HS-5 (cell line): ENCODE results near the gene CCDC188.

Source experiments
- DNase-seq: peaks from one replicate; pipeline ENCODE4 v3.0.0-alpha.2; 2012; ENCODE audit warnings: low read depth

The CCDC188 gene

DNA sequence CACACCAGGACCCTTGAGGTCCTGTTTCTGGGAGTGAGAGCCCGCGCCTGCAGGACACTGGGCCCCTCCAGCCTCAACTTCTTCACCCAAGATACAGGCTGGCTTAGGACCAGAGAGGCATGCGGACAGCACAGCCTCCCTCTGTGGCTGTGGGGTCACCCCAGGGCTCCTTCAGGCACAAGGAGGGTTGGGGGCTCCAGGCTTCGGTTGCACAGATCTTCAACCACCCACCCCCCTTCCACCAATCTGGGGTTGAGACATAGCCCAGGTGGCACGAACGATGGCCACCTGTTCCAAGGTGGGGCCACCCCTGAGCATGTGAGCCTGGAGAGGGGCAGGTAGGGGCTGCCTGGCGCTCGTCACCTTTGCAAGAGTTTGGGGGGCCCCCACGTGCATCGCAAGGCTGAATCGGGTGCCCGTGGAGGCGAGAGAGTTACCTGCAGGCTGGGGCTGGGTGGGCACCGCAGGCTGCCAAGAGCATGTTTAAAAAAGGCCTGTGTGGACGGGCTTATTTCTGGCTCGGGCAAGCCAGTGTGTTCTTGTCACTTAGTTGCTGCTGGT is 18.1 kb downstream of the CCDC188 start:
- no peak for DNase-seq

DNA sequence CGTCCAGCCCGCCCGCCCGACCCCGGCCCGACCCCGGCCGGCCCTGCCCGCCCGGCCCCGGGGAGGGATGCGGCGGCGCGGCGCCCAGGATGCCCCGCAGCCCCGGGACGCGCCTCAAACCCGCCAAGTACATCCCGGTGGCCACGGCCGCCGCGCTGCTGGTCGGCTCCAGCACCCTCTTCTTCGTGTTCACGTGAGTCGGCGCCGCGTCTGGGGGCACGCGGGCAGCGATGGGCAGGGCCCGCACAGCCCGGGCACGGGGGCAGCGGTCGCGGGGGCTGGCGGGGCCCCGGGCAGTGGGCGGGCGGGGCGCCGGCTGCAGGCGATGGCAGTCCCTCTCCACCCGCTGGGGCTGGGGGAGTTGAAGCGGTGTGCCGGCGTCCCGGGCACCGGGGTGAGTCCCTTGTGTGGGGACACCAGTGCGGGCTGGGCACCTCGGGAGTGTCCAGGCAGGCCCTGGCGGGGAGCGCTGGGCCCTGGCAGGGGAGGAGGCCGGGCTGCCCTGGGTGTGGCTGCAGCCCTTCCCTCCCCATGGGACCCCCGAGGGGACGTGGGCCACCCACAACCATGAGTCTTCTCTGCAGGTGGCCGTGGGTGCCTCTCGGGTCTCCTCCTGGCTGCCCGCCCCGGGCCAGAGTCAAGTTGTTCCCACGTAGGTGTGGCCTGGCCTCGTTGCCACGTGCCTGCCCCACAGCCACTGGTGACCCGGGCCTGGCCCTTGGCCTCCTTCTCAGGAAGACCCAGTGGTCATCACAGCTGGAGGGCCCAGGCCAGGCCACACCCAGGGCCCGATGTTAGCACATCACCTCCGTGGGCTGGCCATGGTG is 18.8 kb downstream of the CCDC188 start:
- DNase-seq = no peak

DNA sequence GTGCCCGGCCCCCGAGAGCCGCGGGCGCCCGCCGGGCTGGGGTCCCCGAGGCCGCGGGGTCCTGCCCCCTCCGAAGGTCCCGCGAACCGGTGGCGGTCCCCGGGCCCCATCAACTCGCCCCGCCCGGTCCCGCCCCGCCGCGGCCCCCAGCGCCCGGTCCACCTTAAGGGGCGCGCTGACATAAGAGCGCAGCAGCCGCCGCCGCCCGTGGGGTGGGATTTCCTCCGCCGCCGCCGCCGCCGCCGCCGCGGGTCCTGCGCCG is 19.3 kb downstream of the CCDC188 start, which contains the start of gene ZDHHC8:
Gene ZDHHC8 (plus strand): TSS at position 208 of the 262 bp plus-strand sequence. CDS start 144 bp downstream, outside the sequence.
- no peak for DNase-seq

DNA sequence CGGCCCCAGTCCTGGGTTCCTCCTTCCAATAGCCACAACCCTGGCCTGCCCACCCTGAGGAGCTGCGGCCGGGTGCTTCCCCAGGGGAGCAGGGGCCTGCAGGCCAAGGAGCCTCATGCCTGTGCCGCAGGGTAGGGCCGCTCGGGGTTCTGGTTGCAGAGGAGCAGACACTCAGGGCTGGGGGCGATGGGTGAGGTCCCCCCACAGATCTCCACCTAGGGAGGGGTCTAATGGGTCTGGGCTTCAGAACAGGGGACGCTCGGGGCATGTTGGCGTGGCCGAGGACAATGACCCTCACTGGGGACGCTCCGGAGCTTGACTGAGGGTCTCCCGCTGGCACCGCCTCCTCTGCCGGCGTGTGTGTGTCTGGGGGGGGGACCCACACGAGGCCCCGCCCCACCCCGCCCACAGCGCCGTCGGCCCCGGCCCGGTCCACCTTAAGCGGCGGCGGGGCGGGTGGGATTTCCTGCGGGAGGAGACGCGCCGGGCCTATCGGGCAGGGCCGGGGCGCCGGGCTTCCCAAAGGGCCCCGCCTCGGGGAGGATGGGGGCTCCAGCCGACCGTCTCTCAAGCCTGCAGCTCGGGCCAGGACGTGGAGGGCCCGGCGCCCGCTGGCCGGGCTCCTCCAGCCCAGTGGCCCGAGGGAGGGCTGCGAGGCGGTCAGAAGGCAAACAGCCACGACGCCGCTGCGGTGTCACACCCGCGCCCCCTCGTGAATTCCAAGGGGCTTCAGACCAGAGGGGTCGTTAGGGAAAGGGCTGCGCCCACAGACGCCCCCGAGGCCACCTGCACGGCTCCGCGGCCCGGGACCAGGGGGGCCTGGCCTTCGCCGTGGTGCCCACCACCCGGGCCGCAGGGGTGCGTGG is 19.9 kb downstream of the CCDC188 start:
- DNase-seq = no peak

DNA sequence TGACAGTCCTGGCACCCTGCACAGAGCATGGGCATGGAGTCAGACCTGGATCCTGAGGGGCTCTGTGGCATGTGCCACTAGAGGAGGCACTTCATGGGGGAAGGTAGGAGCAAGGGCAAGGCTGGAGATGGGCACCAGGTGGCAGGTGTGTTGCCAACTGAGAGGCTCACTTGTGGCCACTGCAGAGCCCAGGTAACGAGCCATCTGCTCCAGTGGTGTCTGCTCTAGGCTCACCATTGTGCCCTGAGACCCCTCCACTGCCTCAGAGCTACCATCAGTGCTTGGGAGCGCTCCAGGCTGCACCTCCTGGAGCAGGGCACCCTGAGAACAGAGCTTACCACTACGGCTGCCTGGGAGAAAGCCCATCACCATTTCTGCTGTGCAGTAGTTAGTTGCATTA is 20.5 kb downstream of the CCDC188 start:
- no peak for DNase-seq

DNA sequence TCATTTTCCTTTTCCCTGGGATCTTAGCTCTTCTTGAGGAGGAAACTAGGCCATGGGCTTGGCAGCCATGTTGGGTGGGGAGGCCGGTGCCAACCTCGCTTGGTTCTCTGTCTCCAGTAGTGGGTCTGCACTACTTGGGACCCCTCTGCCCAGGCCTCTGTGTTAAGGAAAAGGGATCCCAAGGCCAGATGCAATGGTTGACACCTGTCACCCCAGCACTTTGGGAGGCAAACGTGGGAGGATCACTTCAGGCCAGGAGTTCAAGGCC is 21.2 kb downstream of the CCDC188 start:
- no peak for DNase-seq

DNA sequence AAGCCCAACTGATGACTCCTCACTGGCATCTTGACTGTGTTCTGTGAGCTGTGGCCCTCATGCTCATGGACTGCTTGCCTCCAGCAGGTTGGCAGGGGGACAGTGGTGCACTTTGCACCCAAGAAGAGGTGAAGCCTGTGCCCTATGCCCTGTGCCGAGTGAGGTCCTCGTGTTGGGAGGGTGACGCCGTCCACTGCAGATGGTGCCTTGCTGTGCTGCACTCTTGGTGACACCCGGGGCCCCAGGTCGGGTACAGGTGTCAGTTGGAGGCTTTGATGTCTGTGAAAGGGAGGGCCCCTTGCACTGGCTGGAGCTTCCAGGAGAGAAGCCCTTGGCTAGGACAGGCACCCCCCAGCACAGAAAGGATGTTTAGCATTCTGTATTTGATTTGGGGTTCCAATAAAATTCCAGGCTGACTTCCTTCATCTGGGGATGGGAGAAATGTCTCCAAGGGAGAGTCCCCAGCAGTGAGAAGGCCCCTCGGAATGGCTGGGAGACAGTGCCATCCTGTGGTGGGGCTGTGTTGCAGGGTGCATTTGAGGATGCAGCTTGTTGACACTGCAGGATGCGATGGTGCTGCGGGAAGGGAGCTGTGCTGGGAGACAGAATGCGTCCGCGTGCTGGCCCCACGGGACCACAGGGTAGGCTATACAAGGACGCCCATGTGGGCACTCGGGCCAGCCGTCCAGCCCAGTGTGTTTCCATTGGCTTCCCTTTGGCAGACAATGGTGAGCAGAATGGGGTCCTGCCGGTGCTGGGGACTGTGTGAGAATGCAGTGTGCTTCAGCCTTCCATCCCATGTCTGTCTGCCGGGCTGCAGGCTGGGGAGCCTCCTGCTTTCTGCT is 21.7 kb downstream of the CCDC188 start:
- no peak for DNase-seq

DNA sequence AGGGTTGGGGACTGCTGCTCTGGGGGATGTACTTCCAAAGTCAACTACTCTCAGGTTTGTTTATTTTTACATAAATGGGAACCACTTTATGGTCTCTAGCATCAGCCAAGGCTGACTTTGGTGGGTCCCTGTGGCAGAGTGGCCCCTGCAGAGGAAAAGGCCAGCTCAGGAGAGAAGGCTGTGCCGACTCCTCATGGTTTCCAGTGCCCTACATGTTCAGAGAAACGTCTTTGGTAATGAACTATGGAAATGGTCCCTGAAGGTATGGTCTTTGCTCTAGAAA is 22.3 kb downstream of the CCDC188 start:
- no peak for DNase-seq

DNA sequence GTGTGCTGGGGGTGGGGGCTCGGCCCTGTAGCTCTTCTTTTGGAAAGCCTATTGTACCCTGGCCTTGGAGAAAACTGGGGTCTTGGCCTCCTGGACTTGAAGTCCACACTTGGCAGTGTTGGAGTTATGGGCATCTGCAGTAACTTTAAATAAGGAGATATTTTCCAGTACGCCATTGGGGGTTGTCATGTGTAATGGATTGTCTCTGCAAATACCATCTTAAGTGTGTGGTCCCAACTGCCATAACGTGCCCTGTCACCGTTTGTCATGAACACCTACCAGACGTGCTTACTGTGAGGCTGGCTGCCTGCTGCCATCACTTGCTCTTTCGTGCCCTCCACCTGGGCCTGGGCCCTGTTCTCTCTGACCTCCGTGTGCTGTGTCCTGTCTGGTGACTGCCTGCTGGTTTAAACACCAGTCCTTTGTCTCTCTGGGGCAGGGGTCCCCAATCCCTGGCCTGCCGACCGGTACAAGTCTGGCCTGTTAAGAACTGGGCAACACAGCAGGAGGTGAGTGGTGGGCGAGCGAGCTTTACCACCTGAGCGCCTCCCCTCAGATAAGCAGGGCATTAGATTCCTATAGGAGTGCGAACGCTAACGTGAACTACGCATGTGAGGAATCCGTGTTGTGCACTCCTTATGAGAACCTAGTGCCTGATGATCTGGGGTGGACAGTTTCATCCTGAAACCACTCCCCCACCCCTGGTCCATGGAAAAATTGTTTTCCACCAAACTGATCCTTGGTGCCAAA is 22.8 kb downstream of the CCDC188 start:
- DNase-seq = no peak

DNA sequence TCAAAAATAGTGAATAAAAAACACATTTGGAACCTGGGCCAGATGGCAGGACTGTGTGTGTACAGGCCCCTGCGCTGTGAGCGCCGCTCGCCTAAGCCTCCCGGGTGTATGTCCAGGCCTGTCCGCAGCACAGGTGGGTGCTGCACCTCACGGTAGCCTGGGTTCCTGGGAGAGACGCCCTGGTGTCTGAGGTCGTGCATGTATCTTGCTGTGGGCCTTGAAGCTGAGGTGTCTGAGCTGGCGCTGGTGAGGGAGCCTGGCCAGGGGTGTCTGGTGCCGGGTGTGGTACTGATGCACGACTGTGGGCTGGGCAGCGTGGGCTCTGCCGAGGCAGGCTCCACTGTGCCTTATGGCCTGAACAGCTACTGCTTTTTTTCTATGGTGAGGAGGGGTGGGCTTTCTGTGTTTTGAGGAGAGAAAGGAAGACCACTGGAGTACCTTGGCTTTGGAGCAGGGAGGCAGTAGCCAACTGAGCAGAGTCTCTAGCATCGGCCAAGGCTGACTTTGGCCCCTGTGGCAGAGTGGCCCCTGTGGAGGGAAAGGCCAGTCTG is 23.5 kb downstream of the CCDC188 start:
- no peak for DNase-seq

DNA sequence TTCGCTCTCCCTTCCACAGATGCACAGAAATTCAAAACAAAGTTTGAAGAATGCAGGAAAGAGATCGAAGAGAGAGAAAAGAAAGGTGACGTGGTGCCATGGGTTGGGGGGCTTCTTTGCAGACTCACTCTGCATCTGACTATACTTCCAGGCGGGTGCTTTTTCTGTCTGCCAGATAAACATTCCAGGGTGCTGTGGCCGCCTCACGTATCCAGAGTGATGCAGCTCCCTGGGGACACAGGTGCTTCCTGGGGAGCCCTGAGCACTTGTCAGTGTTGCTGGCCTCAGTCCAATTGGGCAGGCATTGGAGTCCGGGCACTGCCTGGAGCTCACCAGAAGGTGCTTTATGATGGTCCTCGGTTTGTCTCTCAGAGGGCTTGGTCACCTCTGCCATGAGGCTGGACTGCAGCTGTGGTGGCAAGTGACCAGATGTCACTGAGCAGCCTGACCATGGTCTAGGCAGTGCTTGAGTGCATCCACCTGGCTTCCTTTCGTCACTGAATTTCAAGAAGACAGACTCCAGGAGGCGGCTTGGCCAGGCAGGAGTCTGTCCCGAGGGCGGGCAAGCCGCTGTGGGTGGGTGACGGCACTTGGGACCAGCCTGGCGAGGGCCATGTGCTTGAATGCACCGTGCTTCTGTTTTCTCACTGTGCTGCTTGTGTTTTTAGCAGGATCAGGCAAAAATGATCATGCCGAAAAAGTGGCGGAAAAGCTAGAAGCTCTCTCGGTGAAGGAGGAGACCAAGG is 24.4 kb downstream of the CCDC188 start:
- DNase-seq = no peak

DNA sequence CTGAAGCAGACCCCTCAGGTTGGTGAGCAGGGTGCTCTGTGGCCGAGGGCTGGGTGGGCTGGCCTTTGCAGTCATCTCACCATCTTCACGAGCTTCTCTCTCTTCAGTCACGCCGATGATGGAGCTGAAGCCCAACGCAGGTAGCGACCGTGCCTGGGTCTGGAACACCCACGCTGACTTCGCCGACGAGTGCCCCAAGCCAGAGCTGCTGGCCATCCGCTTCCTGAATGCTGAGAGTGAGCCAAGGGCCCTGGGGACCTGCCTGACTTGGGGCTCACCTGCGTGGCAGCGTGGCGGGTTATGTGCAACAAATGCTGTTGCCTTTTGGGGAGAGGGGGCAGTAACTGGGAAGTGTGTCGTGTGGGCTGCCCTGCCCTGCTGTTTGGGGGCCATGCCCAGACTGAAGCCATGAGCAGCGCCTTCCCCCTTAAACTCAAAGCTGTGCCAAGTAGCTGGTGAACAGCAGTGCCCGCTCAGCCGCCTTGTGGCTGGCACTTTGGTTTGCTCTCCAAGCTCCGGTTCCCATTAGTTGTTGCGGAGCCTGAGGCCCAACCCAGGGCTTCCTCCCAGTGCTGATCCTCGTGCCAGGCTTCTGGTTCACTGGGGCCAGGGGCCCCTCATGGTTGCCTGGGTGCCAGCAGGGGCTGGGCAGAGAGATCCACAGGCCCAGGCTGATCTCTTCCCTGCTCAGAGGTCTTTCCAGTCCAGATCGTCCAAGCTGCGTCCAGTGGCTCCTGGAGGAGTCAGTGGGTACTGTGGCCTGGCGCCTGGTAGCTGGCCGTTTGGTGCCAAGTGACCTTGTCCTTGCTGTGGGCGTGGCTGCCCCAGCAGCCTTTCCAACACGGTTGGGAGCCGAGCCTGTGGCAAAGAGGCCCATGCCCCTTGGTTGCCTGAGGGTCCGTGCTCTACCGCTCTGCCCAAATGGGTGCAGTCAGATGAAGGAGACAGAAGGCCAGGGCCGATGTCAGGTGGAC is 25.4 kb downstream of the CCDC188 start:
- no peak for DNase-seq

DNA sequence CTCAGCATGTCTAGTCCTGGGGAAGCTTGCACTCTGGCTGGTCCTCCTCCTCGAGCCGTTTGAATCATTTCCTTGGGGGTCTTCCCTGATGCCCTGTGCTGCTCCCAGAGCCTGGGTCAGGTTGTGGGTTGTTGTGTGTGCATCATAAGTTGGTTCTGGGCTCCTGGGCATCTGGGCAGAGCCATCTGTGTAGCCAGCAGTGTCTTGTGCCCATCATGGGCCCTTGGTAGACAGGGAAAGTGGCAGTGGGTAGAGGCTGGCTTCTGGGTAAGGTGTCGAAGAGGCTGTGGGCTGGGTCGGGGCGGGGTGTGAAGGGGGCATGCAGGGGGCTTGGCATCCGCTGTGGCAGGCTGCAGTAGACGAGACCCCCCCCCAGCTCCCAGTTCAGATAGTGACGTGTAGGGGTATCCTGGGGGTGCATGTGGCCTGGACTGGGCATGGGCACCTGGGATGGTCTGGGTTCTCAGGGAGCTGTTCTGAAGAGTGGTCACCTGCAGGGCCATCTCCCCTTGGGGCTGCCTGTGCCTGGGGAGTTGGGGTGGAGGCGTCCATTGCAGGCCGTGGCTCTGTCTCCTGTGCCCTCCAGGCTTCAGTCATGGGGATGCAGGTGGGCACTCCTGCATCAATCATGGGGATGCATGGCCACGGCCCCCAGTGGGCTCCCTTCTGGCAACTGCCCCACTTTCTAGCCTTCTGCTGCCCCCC is 26.6 kb downstream of the CCDC188 start:
- DNase-seq = no peak

DNA sequence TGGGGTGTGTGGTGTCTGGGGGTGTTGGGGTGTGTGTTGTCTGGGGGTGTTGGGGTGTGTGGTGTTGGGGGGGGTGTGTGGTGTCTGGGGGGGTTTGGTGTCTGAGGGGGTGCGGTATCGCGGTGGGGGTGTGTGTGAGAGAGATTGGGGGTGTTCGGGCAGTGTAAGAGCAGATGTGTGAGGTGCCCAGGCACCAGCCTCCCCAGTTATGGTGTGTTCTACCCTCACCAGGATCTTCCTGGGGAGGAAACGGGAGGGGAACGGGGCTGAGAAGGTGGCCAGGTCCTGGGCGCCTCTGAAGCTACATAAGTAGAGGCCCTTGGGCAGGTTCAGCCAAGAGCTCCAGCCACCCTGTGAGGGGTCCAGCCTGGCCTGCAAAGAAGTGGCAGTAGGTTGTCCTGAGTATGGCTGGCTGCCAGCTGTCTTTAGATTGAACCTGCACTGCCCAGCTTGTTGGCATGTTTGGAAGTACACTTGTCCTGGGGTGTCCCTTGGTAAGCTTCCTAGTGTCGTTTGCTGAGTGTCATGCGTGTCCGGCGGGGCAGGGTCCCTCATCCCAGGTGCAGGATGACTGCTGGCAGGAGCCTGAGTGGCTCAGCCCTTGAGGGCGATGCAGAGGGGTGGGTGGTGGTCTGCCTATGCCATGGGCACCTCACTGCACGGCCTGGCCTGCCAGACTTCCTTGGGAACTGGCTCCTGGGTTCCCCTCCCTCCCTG is 27.3 kb downstream of the CCDC188 start:
- no peak for DNase-seq

DNA sequence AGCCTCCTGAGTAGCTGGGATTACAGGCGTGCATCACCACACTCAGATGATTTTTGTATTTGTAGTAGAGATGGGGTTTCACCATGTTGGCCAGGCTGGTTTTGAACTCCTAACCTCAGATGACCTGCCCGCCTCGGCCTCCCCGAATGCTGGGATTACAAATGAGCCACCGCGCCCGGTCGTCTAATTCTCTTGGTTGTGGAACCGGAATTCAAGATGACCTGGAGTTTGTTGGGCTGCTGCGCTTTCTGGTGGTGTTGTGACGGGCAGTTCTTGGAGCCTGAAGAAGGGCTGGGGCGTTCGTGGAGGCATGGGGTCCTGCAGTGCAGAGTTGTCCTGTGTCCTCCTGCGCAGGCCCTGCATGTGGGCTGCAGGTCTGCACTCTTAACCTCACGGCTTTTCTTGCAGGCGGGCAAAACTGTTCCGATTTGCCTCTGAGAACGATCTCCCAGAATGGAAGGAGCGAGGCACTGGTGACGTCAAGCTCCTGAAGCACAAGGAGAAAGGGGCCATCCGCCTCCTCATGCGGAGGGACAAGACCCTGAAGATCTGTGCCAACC is 28.9 kb downstream of the CCDC188 start:
- no peak for DNase-seq

DNA sequence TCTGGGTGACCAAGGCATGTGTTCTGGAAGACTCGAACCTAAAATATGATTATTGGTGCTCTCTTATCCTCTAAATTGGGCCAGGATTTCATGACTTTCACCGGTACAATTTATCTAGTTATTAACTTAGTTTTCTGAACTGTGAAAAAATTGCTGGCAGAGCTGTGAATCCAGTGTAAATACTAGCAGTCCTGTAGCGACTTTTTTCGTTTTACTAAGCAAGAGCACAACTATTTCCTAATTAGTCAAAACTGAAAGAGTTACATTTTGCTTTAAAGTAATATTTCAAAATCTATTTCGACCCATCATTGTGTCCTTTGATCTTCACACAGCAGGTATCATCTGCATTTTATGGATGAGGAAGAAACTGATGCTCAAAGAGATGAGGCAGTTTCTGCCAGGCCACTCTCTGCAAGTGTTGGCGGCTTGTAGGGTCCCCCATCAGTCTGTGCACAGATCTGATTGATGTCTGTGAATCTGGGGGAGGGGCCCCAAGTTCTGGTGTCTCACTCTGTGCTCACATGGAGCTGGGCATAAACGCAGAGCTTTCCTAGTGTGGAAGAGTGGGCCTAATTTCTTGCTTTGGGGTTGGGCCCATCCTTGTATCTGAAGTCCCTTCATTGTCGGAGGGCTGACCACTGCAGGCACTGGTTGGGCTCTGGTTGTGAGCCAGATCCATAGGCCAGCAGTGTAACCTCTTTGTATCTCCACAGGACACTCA is 32.4 kb downstream of the CCDC188 start:
- DNase-seq = no peak

DNA sequence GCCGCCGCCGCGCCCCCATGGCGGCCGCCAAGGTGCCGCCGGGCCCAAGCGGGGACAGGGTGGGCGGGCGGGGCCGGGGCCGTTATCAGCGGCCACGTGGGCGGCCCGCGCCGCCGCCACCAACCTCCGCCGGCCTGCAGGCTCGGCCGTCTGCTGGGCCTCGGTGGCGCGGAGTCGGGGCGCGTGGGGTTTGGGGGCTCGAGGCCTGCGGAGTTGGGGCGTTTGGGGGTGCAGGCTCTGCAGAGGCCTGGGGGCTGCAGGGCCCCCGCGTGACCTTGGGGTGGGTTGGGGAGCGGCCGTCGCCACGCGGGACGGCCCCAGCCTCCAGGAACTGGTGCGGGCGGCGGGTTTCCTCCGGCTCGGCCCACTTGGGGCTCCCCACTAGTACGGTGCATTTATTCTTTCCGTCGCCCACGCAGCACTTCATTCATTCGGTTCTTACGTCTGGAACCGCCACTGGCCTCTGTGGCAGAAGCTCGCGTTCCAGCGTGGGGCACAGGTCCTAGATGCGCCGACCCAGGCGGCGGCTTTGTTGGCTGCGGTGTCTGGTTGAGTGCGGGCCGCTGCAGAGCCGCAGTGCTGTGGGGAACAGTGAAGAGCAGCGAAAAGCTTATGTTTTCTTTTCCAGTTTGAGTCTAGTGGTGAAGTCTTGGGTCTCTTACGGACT is 33.1 kb downstream of the CCDC188 start:
- DNase-seq = no peak
